ENCODE results near the gene TRIM26.

The TRIM26 gene

GRCh38 chr6:30211306-30211705, 1.9 kb downstream of the TRIM26 start:
- DNase-seq (ENCODE audit: low read depth), result no peak

GRCh38 chr6:30207619-30208295, 5.4 kb downstream of the TRIM26 start:
- no peak for DNase-seq (ENCODE audit: low read depth)

DNA sequence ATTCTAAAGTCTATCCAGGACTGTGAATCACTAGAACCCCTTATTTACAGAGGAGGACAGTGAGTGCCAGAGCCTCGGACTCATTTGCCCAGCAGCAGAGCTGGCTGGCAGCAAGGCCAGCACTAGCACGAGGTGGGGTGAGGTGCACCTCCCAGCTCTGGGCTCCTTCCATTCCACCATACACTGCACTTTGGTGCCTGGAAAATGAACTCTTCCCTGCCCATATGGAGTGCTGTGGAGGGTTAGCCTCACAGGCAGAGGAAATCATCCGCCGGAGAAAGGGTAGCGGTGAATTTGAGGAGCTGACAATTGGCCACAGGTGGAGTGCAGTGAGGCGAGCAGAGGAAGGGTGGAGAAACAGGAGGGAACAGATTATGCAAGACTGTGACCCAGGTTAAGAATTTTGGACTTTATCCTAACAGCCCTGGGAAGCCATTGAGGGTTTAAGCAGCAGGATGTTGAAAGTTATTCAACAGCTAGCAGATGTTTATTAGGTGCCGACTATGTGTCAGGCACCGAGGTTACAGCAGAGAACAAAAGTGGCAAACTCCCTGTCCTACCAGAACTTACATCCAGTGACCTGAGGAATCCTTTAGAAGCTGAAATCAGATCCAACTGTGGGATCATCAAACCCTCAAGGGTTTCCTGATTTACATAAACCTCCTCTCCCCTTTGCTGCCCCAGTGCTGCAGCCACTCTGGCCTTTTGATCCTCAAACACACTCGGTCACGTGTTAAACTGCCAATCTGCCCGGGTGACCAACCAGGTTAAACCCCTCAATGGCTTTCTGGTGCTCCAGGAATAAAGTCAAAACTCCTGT, 6.2 kb downstream of the TRIM26 start:
- no peak for DNase-seq (ENCODE audit: low read depth)

- DNase-seq (ENCODE audit: low read depth), result no peak
Observed at GRCh38 chr6:30206152-30206551, 7.1 kb downstream of the TRIM26 start.

GRCh38 chr6:30204116-30204515, 9.1 kb downstream of the TRIM26 start:
- no peak for DNase-seq (ENCODE audit: low read depth)

DNA sequence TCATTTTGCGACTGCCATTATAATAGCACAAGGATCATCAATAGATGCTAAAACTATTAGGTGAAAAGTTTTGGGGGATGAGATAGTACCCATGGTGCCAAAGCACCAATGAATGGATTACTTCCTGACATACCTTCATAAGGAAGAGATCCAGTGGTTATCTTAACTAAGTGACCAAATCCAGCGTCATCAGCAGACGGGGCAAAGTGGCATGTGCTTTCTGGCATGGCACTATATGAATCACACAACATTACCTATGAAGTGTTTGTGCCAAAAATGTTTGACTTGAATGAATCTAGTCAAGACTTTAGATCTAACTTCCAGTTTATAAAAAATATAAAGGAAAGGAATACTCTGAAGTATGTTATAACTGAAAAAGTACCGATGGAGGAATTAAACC, 10.8 kb downstream of the TRIM26 start:
- no peak for DNase-seq (ENCODE audit: low read depth)

DNA sequence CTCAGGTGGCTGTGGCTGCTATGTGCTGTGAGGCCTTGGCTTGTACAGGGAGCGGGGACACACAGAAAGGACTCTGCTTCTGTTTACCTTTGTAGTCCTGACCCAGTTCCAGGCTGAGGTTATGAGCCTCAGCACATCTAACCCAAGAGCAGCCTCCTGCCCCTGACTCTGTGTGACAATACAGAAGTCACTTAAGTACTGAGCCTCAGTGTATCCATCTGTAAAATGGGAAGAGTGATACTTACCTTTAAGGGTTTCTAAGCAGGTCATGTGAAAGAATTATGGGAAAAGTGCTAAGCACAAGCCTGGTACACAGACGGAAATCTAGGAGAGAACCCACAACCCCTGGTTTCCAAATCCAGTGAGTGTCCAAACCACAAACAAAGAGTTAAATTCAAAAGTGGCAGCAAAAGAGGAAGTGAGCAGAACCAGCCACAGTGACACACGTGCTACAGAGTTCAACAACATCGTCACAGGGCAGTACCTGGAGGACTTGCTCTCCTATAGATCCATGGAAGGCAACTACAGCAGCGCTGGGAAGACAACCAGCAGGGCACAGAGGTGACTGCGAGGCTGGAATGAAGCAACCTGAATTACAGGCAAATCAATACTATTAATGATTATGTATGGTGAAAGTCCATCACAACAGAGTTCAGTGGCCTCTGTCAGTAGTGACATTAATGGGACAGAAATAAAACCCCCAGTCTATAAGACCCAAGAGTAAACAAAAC, 12.5 kb downstream of the TRIM26 start:
- DNase-seq (ENCODE audit: low read depth), result no peak

GRCh38 chr6:30198166-30199084, 14.8 kb downstream of the TRIM26 start:
- no peak for DNase-seq (ENCODE audit: low read depth)

- DNase-seq (ENCODE audit: low read depth), result no peak
Observed at GRCh38 chr6:30196376-30196775, 16.8 kb downstream of the TRIM26 start.

DNA sequence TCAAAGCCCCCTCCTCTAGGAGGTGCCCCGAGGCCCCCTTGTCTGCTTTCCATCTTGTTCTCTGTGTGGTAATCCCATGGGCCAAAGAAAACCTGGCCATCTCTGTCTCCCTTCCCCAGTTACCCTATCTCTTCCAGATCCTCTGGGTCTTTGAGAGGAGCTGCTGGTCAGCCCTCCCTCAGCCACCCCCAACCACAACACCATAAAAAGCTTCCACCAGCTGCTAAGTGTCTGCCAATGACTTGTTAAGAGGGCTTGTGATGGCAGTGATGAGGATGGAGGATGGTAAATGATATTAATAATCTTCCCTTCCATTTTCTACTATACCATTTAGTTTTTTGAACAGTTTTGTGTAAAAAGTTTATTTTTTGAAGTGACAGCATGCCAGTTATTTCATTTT, 17.3 kb downstream of the TRIM26 start:
- no peak for DNase-seq (ENCODE audit: low read depth)

DNA sequence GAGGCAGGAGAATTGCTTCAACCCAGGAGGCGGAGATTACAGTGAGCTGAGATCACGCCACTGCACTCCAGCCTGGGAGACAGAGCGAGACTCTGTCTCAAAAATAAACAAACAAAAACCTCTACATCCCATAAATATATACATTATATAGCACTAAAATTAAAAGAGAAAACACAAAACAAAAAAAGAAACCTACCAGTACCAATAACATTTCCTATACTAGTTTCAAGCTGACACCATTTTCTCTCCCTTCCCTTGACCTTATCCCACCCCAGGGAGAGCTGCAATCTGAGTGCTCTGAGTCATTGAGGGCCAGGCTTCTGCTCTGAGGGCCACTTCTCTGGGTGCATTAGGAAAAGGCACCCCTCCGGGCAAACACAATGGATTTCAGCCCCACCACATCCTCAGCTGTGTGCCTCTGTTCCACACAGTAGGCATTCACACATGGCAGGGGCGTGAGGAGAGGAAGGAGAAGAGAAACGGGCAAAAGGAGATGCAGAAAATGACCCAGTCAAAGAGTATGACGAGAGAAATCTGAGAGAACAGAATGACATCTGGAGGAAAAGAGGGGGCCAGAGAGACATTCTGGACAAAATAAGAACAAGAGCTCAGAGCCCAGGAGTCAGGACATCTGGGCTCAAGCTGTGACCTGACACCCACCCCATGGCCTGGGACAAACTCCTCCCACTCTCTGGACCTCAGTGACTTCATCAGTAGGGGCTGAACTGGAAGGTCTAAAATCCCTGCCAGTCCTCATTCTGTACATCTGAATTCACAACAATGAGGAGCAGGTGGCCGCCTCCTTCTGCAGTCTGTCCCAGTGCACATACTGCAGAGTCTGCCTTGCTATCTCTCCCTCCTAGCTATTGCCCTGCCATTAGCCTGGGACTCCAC, 18.2 kb downstream of the TRIM26 start:
- DNase-seq (ENCODE audit: low read depth), result no peak

- no peak for DNase-seq (ENCODE audit: low read depth)
Observed at GRCh38 chr6:30192076-30192475, 21.1 kb downstream of the TRIM26 start.

- DNase-seq (ENCODE audit: low read depth), result no peak
Observed at GRCh38 chr6:30188541-30188940, 24.7 kb downstream of the TRIM26 start.

GRCh38 chr6:30185846-30186484, 27.2 kb downstream of the TRIM26 start:
- DNase-seq (ENCODE audit: low read depth), result no peak

GRCh38 chr6:30184417-30185031, 28.7 kb downstream of the TRIM26 start:
- no peak for DNase-seq (ENCODE audit: low read depth)

DNA sequence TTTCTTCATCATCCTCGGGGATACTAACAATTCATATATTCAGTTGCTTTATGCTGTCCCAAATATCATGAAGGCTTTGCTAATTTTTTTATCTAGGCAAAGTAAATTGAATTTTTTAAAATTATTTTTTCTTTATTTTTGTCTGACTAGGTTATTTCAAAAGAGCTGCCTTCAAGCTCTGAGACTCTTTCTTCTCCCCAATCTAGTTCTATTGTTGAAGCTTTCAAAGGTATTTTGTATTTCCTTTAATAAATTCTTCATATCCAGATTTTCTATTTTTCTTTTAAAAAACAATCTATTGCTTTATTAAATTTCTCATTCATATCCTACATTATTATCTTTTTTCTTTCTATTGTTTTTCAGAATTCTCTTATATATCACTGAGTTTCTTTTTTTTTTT, 33.1 kb downstream of the TRIM26 start:
- no peak for DNase-seq (ENCODE audit: low read depth)

DNA sequence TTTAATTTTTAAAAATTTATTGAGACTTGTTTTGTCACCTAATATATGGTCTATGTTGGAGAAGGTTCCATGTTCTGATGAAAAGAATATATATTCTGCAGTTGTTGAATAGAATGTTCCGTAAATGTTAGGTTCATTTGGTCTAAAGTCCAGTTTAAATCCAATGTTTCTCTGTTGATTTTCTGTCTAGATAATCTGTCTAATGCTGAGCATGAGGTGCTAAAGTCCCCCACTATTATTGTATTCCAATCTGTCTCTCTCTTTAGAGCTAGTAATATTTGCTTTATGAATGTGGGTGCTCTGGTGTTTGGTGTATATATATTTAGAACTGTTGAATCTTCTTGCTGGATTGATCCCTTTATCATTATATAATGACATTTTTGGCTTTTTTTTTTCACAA, 34.4 kb downstream of the TRIM26 start:
- no peak for DNase-seq (ENCODE audit: low read depth)

- DNase-seq (ENCODE audit: low read depth), result no peak
Observed at GRCh38 chr6:30175765-30176164, 37.4 kb downstream of the TRIM26 start.

DNA sequence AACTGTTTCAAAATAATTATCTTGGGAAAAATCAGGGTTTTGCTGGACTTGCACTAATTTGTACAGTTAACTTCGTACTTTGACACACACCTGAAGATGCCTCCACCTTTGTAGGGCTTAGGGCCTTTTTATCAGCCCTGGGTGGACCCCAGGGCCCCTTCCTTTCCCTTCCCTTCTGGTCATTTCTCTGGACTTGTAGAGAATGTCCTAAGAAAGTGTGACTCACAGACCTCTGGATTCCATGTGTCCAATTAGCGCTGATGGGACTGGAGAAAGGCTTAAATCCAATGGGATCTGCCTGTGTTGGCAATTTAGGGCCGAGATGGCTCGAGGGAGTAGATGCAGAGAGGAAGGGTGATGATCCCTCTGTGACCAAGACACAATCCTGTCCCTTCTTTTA, 40.5 kb downstream of the TRIM26 start:
- DNase-seq (ENCODE audit: low read depth), result no peak
